Mammary epithelial cell (primary cell): ENCODE measurements around the gene CD99L2.

ENCODE experiments used
- CTCF ChIP-seq, 2 donors: IDR thresholded peaks in 1 of 2; conservative IDR thresholded peaks in 1 of 2; 2 replicates each; pipeline ENCODE4 v1.5.1; 2011 to 2012; ENCODE audit warnings: inconsistent platforms in 2 of 2, low read length in 2 of 2, mild to moderate bottlenecking in 2 of 2, control low read depth in 1 of 2, low read depth in 1 of 2; ENCODE audit not compliant: insufficient read depth in 1 of 2; ENCODE audit errors: extremely low read depth in 1 of 2
- EZH2 ChIP-seq: IDR thresholded peaks from 2 replicates; pipeline ENCODE4 v1.6.1; 2012; ENCODE audit warnings: low read length, inconsistent platforms, borderline replicate concordance

- no peak for TF ChIP-seq CTCF (conservative IDR thresholded peaks at IDR 0.05 in 1 of 2, IDR thresholded peaks at IDR 0.05 in 1 of 2; ENCODE audit: extremely low read depth in 1 of 2, insufficient read depth in 1 of 2, low read depth in 1 of 2, low read length in 2 of 2)
- TF ChIP-seq EZH2 = no peak
Observed at GRCh38 chrX:150941580-150941979, 43.1 kb upstream of the CD99L2 start.
